Heart right ventricle (tissue), 16 donors: ENCODE data around the gene C10orf143. TPM values are rescaled to one million over a fixed set of nuclear protein-coding genes. Genes with fewer than 3 reads are reported as not detected.

ENCODE experiments used
- ATAC-seq, 8 donors: fragments of 200-7000 bp; cut with Tn5 transposase; one replicate each; pipeline ENCODE4 v1.9.1; 2020; ENCODE audit warnings: mild to moderate bottlenecking in 8 of 8, moderate library complexity in 8 of 8, moderate number of reproducible peaks in 1 of 8
- DNase-seq, 2 donors: peaks; one replicate each; pipeline ENCODE4 v3.0.0-alpha.2; 2020
- H3K27ac ChIP-seq, 10 donors: fragments of 200-600 bp; sonication (generic) in 2 of 10; one replicate each; pipeline versions ENCODE4 v1.5.0 to v1.8.0; 2020 to 2022; ENCODE audit warnings: mild to moderate bottlenecking in 3 of 10
- H3K27me3 ChIP-seq, 7 donors: fragments of 200-600 bp; one replicate each; pipeline ENCODE4 v1.8.0; 2021 to 2022; ENCODE audit warnings: mild to moderate bottlenecking in 2 of 7
- H3K36me3 ChIP-seq, 9 donors: fragments of 200-600 bp; sonication (generic) in 1 of 9; one replicate each; pipeline versions ENCODE4 v1.5.0 to v1.8.0; 2020 to 2022; ENCODE audit warnings: mild to moderate bottlenecking in 2 of 9
- H3K4me1 ChIP-seq, 9 donors: fragments of 200-600 bp; sonication (generic) in 1 of 9; one replicate each; pipeline versions ENCODE4 v1.5.0 to v1.8.0; 2020 to 2022; ENCODE audit warnings: mild to moderate bottlenecking in 4 of 9
- H3K4me3 ChIP-seq, 10 donors: fragments of 200-600 bp; sonication (generic) in 2 of 10; one replicate each; pipeline versions ENCODE4 v1.5.0 to v1.8.0; 2020 to 2022; ENCODE audit warnings: mild to moderate bottlenecking in 7 of 10, moderate library complexity in 2 of 10
- H3K9me3 ChIP-seq, 11 donors: fragments of 200-600 bp in 10 of 11; sonication (generic) in 2 of 11; one replicate each; pipeline versions ENCODE4 v1.5.0 to v1.8.0; 2013 to 2022; ENCODE audit warnings: mild to moderate bottlenecking in 2 of 11, control low read depth in 1 of 11, moderate library complexity in 1 of 11
- CTCF ChIP-seq, 9 donors: fragments of 200-600 bp; sonication (generic) in 2 of 9; IDR thresholded peaks; one replicate each; pipeline versions ENCODE4 v1.5.0 to v1.8.0; 2021 to 2022; ENCODE audit warnings: antibody characterized with exemption in 9 of 9, mild to moderate bottlenecking in 5 of 9, moderate library complexity in 1 of 9
- WGBS, 2 donors: extraction: QIAGEN DNeasy Blood & Tissue Kit; methylation state at CpG; one replicate each; pipeline ENCODE4 v1.1.7; 2013; ENCODE audit warnings: inconsistent platforms in 1 of 2; 5-methylcytosine and 5-hydroxymethylcytosine counted together
- intact Hi-C, 10 donors: fragments of 100-400 bp; cut with DNase I; formaldehyde crosslinking; loops; one replicate each; pipeline versions ENCODE4 v1.11.1 to v1.14.2; 2022
- polyA plus RNA-seq, 2 donors: library from polyadenylated mRNA; stranded (reverse); fragments of 200-250 nt; gene quantifications; one replicate each; pipeline ENCODE4 v1.2.3, GENCODE V29; 2013
- total RNA-seq, 10 donors: library from RNA; stranded (reverse); fragmentation: NEBNext Ultra II Directional in 3 of 10; extraction: Animal tissue kit (Norgen Biotek cat#: 25700) in 3 of 10; gene quantifications; one replicate each; pipeline versions ENCODE4 v1.2.1 to v1.2.4, GENCODE V29; 2021 to 2023
- donor health status: Arrhythmogenic right ventricular cardiomyopathy.
- donor health status: ischemic (EF 13 %, LVEDD 7.1; RV severe dilation, severe dysfunction).
- donor health status: healthy with polysubstance abuse.
- donor health status: DM: no; HTN: yes; CAD: no.
- donor health status: DM: no; HTN: no; CAD: no.
- donor health status: ischemic (EF 25% LVEDD 6.9; RV normal size, moderate dysfunction).
- donor health status: ischemic (EF 25% LVEDD 5.7; RV mildly dilated, moderate dysfunction).
- donor health status: healthy.
- donor health status: DM: yes; HTN: yes; CAD: no.
- donor health status: Ischemic cardiomyopathy.
- donor health status: ischemic (EF 35%, LVEDD 5.7; RV mildly dilated, moderate dysfunction).
- donor health status: nonischemic (EF 11% LVEDD 7.7; RV severe dilation, severe dysfunction).
- donor health status: DM: yes; HTN: yes; CAD: no.
- donor health status: PGD.
- donor health status: ischemic (EF 29% LVEDD 5.4; RV normal size, mild dysfunction).
- donor health status: nonischemic (EF 23%, LVEDD 6.1; RV moderate dilation, normal function).

The C10orf143 gene
- total and polyA plus RNA-seq, 12 donors = 1.1 to 5.4 (median 2.1) TPM

- Histone ChIP-seq H3K9me3 (no peaks in the 10 kb centered on the region), H3K4me3 (no peak overlapping the region), H3K36me3 (no peaks in the 10 kb centered on the region), H3K4me1 (no peaks in the 10 kb centered on the region), H3K27ac (no peak overlapping the region), H3K27me3 (peaks cover 0 to 54% (median 21%) of the 10 kb centered on the region in 7 donors)
- WGBS, 2 donors = 85 to 93% methylated on average over 11 of the region's 11 CpGs
- DNase-seq = no peak
- TF ChIP-seq CTCF (IDR thresholded peaks at IDR 0.05) = no peak
- no peak for ATAC-seq
- intact Hi-C loops = no loop called here
Measured at GRCh38 chr10:130040351-130040750, 70.3 kb downstream of the C10orf143 start.

GRCh38 chr10:130039141-130039540, 71.5 kb downstream of the C10orf143 start:
- intact Hi-C loops = no loop called here
- ATAC-seq (no peak), DNase-seq (no peak)

GRCh38 chr10:130038611-130039109, 72.0 kb downstream of the C10orf143 start:
- ATAC-seq = no peak
- Histone ChIP-seq H3K4me1 (no peaks in the 10 kb centered on the region), H3K36me3 (no peaks in the 10 kb centered on the region), H3K9me3 (no peaks in the 10 kb centered on the region), H3K27ac (no peak overlapping the region), H3K4me3 (no peak overlapping the region), H3K27me3 (peaks cover 0 to 37% (median 11%) of the 10 kb centered on the region in 7 donors)
- intact Hi-C loops = no loop called here
- DNase-seq = no peak
- TF ChIP-seq CTCF (IDR thresholded peaks at IDR 0.05) = no peak
- 77 to 80% methylated on average over 8 of the region's 8 CpGs for WGBS, 2 donors

More at GRCh38 chr10:130039141-130039540, 71.5 kb downstream of the C10orf143 start:
- Histone ChIP-seq H3K36me3 (no peaks in the 10 kb centered on the region), H3K4me1 (no peaks in the 10 kb centered on the region), H3K27ac (no peak overlapping the region), H3K27me3 (peaks cover 0 to 41% (median 11%) of the 10 kb centered on the region in 7 donors), H3K4me3 (no peak overlapping the region), H3K9me3 (no peaks in the 10 kb centered on the region)
- 79 to 80% methylated on average over 9 of the region's 9 CpGs for WGBS, 2 donors
- TF ChIP-seq CTCF (IDR thresholded peaks at IDR 0.05) = no peak

GRCh38 chr10:130038019-130038555, 72.5 kb downstream of the C10orf143 start:
- Histone ChIP-seq H3K27ac (no peak overlapping the region), H3K4me1 (no peaks in the 10 kb centered on the region), H3K36me3 (no peaks in the 10 kb centered on the region), H3K27me3 (peaks cover 0 to 32% (median 8%) of the 10 kb centered on the region in 7 donors), H3K4me3 (no peak overlapping the region), H3K9me3 (no peaks in the 10 kb centered on the region)
- intact Hi-C loops = no loop called here
- no peak for TF ChIP-seq CTCF (IDR thresholded peaks at IDR 0.05)
- DNase-seq (no peak), ATAC-seq (no peak)
- WGBS, 2 donors = 89 to 94% methylated on average over 8 of the region's 8 CpGs
